ENCODE measurements around the gene FBXL22.

FBXL22 gene

DNA sequence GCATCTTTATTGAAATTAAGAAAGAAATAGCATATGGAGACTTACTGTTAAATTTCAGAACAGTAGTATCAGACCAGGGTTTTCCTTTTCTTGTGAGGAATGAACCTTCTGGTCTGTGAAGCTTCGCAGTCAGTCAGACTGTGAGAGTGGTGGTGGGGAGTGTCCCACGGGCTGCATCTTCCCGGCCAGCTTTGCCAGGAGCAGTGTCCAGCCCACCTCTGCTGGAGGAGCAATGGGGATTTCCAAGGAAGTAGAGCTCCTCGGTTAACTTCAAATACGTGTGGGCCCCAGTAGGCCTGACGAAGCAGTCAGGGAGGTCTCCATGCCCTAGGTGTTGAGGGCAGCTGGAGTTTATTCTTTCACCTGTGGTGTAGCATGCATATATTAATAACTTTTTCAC is 40.9 kb upstream of the FBXL22 start:
- Histone ChIP-seq H3K9me3 (ENCODE audit: severe bottlenecking) (no peaks in the 10 kb centered on the region), H3K36me3 (ENCODE audit: low read depth) (peaks cover 57% of the 10 kb centered on the region), H3K4me3 (ENCODE audit: severe bottlenecking) (no peak overlapping the region), H3K27ac (ENCODE audit: poor library complexity, severe bottlenecking) (no peak overlapping the region), H3K27me3 (ENCODE audit: insufficient read depth, poor library complexity, severe bottlenecking) (no peaks in the 10 kb centered on the region), H3K4me1 (ENCODE audit: insufficient read depth, poor library complexity, severe bottlenecking) (peaks cover 29% of the 10 kb centered on the region)
- TF ChIP-seq, protein P1, sequence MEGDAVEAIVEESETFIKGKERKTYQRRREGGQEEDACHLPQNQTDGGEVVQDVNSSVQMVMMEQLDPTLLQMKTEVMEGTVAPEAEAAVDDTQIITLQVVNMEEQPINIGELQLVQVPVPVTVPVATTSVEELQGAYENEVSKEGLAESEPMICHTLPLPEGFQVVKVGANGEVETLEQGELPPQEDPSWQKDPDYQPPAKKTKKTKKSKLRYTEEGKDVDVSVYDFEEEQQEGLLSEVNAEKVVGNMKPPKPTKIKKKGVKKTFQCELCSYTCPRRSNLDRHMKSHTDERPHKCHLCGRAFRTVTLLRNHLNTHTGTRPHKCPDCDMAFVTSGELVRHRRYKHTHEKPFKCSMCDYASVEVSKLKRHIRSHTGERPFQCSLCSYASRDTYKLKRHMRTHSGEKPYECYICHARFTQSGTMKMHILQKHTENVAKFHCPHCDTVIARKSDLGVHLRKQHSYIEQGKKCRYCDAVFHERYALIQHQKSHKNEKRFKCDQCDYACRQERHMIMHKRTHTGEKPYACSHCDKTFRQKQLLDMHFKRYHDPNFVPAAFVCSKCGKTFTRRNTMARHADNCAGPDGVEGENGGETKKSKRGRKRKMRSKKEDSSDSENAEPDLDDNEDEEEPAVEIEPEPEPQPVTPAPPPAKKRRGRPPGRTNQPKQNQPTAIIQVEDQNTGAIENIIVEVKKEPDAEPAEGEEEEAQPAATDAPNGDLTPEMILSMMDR (IDR thresholded peaks at IDR 0.05; ENCODE audit: poor library complexity, severe bottlenecking) = no peak
- no peak for DNase-seq (ENCODE audit: low spot score)
- no peak for ATAC-seq (ENCODE audit: low read depth)

DNA sequence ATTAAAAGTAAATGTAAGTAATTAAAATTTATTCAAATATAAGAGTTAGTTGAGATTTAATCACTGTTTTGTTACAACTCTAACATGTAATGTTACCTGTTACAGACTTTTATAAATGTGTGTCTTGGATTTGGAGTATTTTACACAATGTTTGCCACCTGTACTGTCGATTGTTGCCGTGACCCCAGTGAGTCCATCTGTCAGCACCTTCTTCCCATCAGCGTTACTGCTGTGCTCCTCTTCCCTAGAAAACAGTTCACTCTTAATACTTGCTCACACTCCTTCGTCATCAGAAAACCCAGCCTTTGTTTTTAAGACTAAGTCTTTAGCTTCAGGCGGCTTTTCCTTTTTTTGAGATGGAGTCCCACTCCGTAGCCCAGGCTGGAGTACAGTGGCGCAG is 40.5 kb upstream of the FBXL22 start:
- no peaks in the 10 kb centered on the region for H3K27me3 ChIP-seq (ENCODE audit: insufficient read depth, poor library complexity, severe bottlenecking)
- DNase-seq (ENCODE audit: low spot score) = no peak
- H3K4me3 ChIP-seq (ENCODE audit: severe bottlenecking) = no peak overlapping the region
- H3K4me1 ChIP-seq (ENCODE audit: insufficient read depth, poor library complexity, severe bottlenecking) = peaks cover 24% of the 10 kb centered on the region
- no peak for ATAC-seq (ENCODE audit: low read depth)
- TF ChIP-seq, protein P1 (IDR thresholded peaks at IDR 0.05; ENCODE audit: poor library complexity, severe bottlenecking) = no peak
- H3K36me3 ChIP-seq (ENCODE audit: low read depth) = peaks cover 61% of the 10 kb centered on the region
- H3K9me3 ChIP-seq (ENCODE audit: severe bottlenecking) = no peaks in the 10 kb centered on the region
- H3K27ac ChIP-seq (ENCODE audit: poor library complexity, severe bottlenecking) = no peak overlapping the region

DNA sequence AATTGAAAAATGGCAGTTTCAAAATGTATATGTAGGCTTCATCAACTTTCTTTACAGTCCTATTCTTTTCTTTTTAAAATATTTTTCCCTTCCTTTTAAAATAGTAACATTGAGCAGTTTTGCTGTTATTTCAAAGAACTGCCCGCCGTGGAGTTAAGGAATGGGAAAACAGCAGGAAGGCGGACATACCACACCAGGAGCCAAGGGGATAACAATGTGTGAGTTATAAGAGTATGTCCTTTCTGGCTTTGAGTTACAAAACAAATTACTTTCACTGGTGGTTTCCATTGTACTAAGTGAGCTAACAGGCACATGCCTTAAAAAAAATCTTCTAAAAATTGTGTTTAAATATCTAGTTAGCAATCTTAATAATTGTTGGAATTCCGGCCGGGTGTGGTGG is 37.4 kb upstream of the FBXL22 start:
- no peaks in the 10 kb centered on the region for H3K27me3 ChIP-seq (ENCODE audit: insufficient read depth, poor library complexity, severe bottlenecking)
- ATAC-seq (ENCODE audit: low read depth) (no peak), DNase-seq (ENCODE audit: low spot score) (no peak)
- TF ChIP-seq, protein P1 (IDR thresholded peaks at IDR 0.05; ENCODE audit: poor library complexity, severe bottlenecking) = no peak
- no peak overlapping the region for H3K4me3 ChIP-seq (ENCODE audit: severe bottlenecking)
- H3K36me3 ChIP-seq (ENCODE audit: low read depth) = peaks cover 78% of the 10 kb centered on the region
- H3K27ac ChIP-seq (ENCODE audit: poor library complexity, severe bottlenecking) = no peak overlapping the region
- no peaks in the 10 kb centered on the region for H3K4me1 ChIP-seq (ENCODE audit: insufficient read depth, poor library complexity, severe bottlenecking)
- no peaks in the 10 kb centered on the region for H3K9me3 ChIP-seq (ENCODE audit: severe bottlenecking)

DNA sequence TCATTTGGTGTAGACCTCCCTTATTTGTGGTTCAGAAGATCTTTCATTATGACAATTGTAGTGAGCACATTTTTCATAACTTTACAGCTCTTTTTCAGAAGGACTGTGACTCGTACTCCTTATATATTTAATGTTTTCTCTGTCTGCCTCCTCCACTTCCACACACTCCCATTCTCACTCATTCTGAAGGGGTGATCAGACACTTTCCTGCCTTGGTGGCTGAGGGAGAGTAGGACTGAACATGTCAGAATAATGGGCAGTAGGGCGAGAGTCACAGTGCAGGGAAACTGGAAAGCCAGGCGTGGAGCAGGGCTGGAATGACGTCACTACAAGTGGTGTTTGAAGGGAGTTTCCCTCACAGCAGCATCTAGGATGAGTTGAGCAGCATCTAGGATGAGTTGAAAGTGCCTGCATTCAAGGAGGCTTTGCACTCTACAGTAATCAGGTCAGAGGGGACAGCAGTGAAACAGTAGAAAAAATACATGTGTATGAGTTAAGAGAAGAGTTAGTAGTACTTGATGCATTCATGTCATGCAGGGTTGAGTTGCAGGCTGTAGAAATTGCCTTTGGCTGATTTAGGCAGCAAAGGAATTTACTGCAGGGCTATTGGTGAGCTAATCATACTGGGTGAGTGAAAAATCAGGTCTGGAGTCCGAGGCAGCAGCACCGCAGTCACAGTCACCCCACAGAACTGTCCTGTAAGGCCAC is 36.3 kb upstream of the FBXL22 start:
- ATAC-seq (ENCODE audit: low read depth) (no peak), DNase-seq (ENCODE audit: low spot score) (no peak)
- no peaks in the 10 kb centered on the region for H3K27me3 ChIP-seq (ENCODE audit: insufficient read depth, poor library complexity, severe bottlenecking)
- H3K27ac ChIP-seq (ENCODE audit: poor library complexity, severe bottlenecking) = no peak overlapping the region
- peaks cover 78% of the 10 kb centered on the region for H3K36me3 ChIP-seq (ENCODE audit: low read depth)
- no peak overlapping the region for H3K4me3 ChIP-seq (ENCODE audit: severe bottlenecking)
- no peaks in the 10 kb centered on the region for H3K9me3 ChIP-seq (ENCODE audit: severe bottlenecking)
- no peaks in the 10 kb centered on the region for H3K4me1 ChIP-seq (ENCODE audit: insufficient read depth, poor library complexity, severe bottlenecking)
- TF ChIP-seq, protein P1 (IDR thresholded peaks at IDR 0.05; ENCODE audit: poor library complexity, severe bottlenecking) = no peak

DNA sequence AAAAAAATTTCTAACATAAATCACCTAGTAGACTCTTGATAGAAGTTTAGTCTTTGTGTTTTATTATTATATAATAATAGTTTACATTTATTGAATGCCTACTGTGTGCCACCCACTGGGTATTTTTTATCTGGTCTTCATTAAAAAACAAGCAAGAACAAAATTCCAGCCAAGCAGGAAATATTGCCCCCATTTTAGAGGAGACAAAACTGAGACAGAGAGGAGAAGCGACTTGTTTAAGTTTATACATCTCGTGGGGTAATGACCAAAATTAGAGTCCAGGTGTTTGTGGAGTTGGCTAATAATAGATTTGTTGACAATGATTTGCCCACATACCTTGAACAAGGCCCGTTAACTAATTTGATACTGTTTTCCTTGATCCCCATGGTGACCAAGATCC is 33.1 kb upstream of the FBXL22 start:
- TF ChIP-seq, protein P1 (IDR thresholded peaks at IDR 0.05; ENCODE audit: poor library complexity, severe bottlenecking) = no peak
- Histone ChIP-seq H3K27me3 (ENCODE audit: insufficient read depth, poor library complexity, severe bottlenecking) (no peaks in the 10 kb centered on the region), H3K9me3 (ENCODE audit: severe bottlenecking) (no peaks in the 10 kb centered on the region), H3K36me3 (ENCODE audit: low read depth) (peaks cover 87% of the 10 kb centered on the region), H3K4me1 (ENCODE audit: insufficient read depth, poor library complexity, severe bottlenecking) (no peaks in the 10 kb centered on the region), H3K27ac (ENCODE audit: poor library complexity, severe bottlenecking) (no peak overlapping the region), H3K4me3 (ENCODE audit: severe bottlenecking) (no peak overlapping the region)
- DNase-seq (ENCODE audit: low spot score) (no peak), ATAC-seq (ENCODE audit: low read depth) (no peak)

Measured in RWPE2 (cell line).